Lung (tissue), 12 donors: ENCODE data around the gene DPEP2. TPM values are rescaled to one million over a fixed set of nuclear protein-coding genes. Genes with fewer than 3 reads are reported as not detected.

Experiments used
- ATAC-seq: fragments of 200-7000 bp; cut with Tn5 transposase; one replicate; pipeline ENCODE4 v1.9.1; 2020; ENCODE audit warnings: moderate number of reproducible peaks; ENCODE audit not compliant: insufficient read depth, low FRiP score
- DNase-seq, 3 donors: peaks; one replicate each; pipeline ENCODE4 v3.0.0-alpha.2; 2013 to 2017
- H3K27ac ChIP-seq, 2 donors: one replicate each; pipeline ENCODE4 v1.5.1; 2013; ENCODE audit warnings: mild to moderate bottlenecking in 2 of 2, moderate library complexity in 2 of 2, control low read depth in 1 of 2, inconsistent platforms in 1 of 2, low read depth in 1 of 2, low read length in 1 of 2
- H3K27me3 ChIP-seq, 3 donors: one replicate each; pipeline ENCODE4 v1.5.1; 2013; ENCODE audit warnings: low read length in 2 of 3; ENCODE audit not compliant: control insufficient read depth in 3 of 3, insufficient read depth in 3 of 3
- H3K36me3 ChIP-seq, 4 donors: one replicate each; pipeline ENCODE4 v1.5.1; 2013; ENCODE audit warnings: low read length in 4 of 4, mild to moderate bottlenecking in 1 of 4, moderate library complexity in 1 of 4; ENCODE audit not compliant: control insufficient read depth in 4 of 4, insufficient read depth in 4 of 4
- H3K4me1 ChIP-seq, 5 donors: one replicate each; pipeline ENCODE4 v1.5.1; 2013; ENCODE audit warnings: low read length in 5 of 5, mild to moderate bottlenecking in 2 of 5, moderate library complexity in 1 of 5; ENCODE audit not compliant: control insufficient read depth in 5 of 5, insufficient read depth in 5 of 5
- H3K4me3 ChIP-seq: one replicate; pipeline ENCODE4 v1.5.1; 2013; ENCODE audit warnings: mild to moderate bottlenecking, control low read depth, moderate library complexity
- H3K9ac ChIP-seq, 2 donors: one replicate each; pipeline ENCODE4 v1.5.1; 2013; ENCODE audit warnings: low read length in 2 of 2, control low read depth in 1 of 2; ENCODE audit not compliant: insufficient read depth in 1 of 2
- H3K9me3 ChIP-seq, 4 donors: one replicate each; pipeline ENCODE4 v1.5.1; 2013; ENCODE audit warnings: low read length in 3 of 4, mild to moderate bottlenecking in 1 of 4, moderate library complexity in 1 of 4; ENCODE audit not compliant: control insufficient read depth in 4 of 4, insufficient read depth in 3 of 4
- CTCF ChIP-seq: IDR thresholded peaks from 2 replicates; pipeline ENCODE4 v1.5.1; 2012; ENCODE audit warnings: mild to moderate bottlenecking; ENCODE audit errors: control extremely low read depth, extremely low read depth
- WGBS, 2 donors: extraction: QIAGEN DNeasy Blood & Tissue Kit; methylation state at CpG; one replicate each; pipeline ENCODE4 v1.1.7; 2013; 5-methylcytosine and 5-hydroxymethylcytosine counted together
- polyA plus RNA-seq, 2 donors: library from polyadenylated mRNA; stranded (reverse); fragments of 200-250 nt; gene quantifications; one replicate each; pipeline ENCODE4 v1.2.1, GENCODE V29; 2013
- total RNA-seq, 2 donors: library from RNA; depleted of rRNA in 1 of 2; stranded (reverse); fragments of >200 nt in 1 of 2; gene quantifications; one replicate each; pipeline ENCODE4 v1.2.1, GENCODE V29; 2014 to 2021
- donor health status: control.
- donor health status: control.
- donor health status: Bipolar disorder and iron deficiency.
- donor health status: healthy.
- donor health status: DM: yes; HTN: yes; CAD: no.

Gene DPEP2
- total and polyA plus RNA-seq, 4 donors: 9.2 to 20.4 (median 12.0) TPM

GRCh38 chr16:67953641-67954375 is 45.5 kb downstream of the DPEP2 start:
- WGBS, 2 donors: 92 to 94% methylated on average over 8 of the region's 8 CpGs

GRCh38 chr16:67951485-67951884 is 47.8 kb downstream of the DPEP2 start:
- Histone ChIP-seq H3K9ac (no peak overlapping the region), H3K36me3 (peaks cover 19 to 68% (median 41%) of the 10 kb centered on the region in 4 donors), H3K4me1 (peaks cover 0 to 9% (median 0%) of the 10 kb centered on the region in 5 donors), H3K9me3 (no peaks in the 10 kb centered on the region), H3K4me3 (no peak overlapping the region), H3K27me3 (no peaks in the 10 kb centered on the region), H3K27ac (peak overlapping the region; percentile 5 to 20)
- no peak for TF ChIP-seq CTCF
- DNase-seq (peak; percentile 43 to 66 (median 43)), ATAC-seq (no peak)
- WGBS, 2 donors: 70 to 80% methylated on average over 12 of the region's 12 CpGs

More at GRCh38 chr16:67953641-67954375, 45.5 kb downstream of the DPEP2 start:
- TF ChIP-seq CTCF: no peak
- Histone ChIP-seq H3K4me1 (peaks cover 0 to 9% (median 2%) of the 10 kb centered on the region in 5 donors), H3K36me3 (peaks cover 19 to 55% (median 38%) of the 10 kb centered on the region in 4 donors), H3K9ac (no peak overlapping the region), H3K27ac (no peak overlapping the region), H3K27me3 (no peaks in the 10 kb centered on the region), H3K9me3 (no peaks in the 10 kb centered on the region), H3K4me3 (no peak overlapping the region)
- DNase-seq: no peak
- no peak for ATAC-seq

GRCh38 chr16:67950335-67950843 is 48.9 kb downstream of the DPEP2 start:
- no peak overlapping the region for H3K4me3 ChIP-seq
- 92% methylated on average over 16 of the region's 16 CpGs for WGBS, 2 donors
- TF ChIP-seq CTCF: no peak
- no peak for DNase-seq
- H3K27me3 ChIP-seq: no peaks in the 10 kb centered on the region
- no peak overlapping the region for H3K27ac ChIP-seq
- no peaks in the 10 kb centered on the region for H3K9me3 ChIP-seq
- peaks cover 19 to 79% (median 47%) of the 10 kb centered on the region in 4 donors for H3K36me3 ChIP-seq
- ATAC-seq: no peak
- no peak overlapping the region for H3K9ac ChIP-seq
- peaks cover 0 to 9% (median 0%) of the 10 kb centered on the region in 5 donors for H3K4me1 ChIP-seq
